Fibroblast of villous mesenchyme (primary cell): ENCODE measurements around the gene ABCA13. TPM values are rescaled to one million over a fixed set of nuclear protein-coding genes. Genes with fewer than 3 reads are reported as not detected.

Experiments
- DNase-seq: peaks from one replicate; pipeline ENCODE4 v3.0.0-alpha.2; 2010; ENCODE audit warnings: low read depth
- H3K4me3 ChIP-seq: 2 replicates; pipeline ENCODE4 v1.5.1; 2011; ENCODE audit warnings: low read depth, mild to moderate bottlenecking, low read length
- total RNA-seq: library from RNA; depleted of rRNA; stranded (reverse); fragments of >200 nt; gene quantifications from 2 replicates; pipeline ENCODE4 v1.2.3, GENCODE V29; 2012
- TF ChIP-seq, protein P1 (sequence below): IDR thresholded peaks from 2 replicates; pipeline ENCODE4 v1.5.1; 2012; ENCODE audit warnings: low read depth, mild to moderate bottlenecking, low read length; ENCODE audit not compliant: insufficient read depth

ABCA13 gene
- total RNA-seq, 1 donor: not detected

DNA sequence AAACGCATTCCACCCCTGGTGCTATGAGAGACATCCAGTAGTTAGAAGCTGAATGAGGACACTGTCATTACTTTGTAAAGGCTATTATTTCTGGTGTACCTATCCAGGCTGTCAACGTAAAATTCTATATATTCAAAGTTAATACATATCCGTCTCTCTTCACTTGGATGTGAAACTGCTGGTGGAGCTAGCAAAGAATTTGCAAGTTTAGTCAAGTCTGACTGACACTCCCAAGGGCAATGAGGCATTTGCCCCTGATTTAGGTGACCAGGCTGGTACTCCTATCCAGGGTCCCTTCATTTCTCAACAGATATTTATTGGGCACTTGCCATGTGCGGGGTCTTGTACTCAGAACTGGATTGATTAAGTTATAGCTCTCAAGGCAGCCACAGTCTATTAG lies 493.0 kb downstream of the ABCA13 start:
- TF ChIP-seq, protein P1, sequence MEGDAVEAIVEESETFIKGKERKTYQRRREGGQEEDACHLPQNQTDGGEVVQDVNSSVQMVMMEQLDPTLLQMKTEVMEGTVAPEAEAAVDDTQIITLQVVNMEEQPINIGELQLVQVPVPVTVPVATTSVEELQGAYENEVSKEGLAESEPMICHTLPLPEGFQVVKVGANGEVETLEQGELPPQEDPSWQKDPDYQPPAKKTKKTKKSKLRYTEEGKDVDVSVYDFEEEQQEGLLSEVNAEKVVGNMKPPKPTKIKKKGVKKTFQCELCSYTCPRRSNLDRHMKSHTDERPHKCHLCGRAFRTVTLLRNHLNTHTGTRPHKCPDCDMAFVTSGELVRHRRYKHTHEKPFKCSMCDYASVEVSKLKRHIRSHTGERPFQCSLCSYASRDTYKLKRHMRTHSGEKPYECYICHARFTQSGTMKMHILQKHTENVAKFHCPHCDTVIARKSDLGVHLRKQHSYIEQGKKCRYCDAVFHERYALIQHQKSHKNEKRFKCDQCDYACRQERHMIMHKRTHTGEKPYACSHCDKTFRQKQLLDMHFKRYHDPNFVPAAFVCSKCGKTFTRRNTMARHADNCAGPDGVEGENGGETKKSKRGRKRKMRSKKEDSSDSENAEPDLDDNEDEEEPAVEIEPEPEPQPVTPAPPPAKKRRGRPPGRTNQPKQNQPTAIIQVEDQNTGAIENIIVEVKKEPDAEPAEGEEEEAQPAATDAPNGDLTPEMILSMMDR: no peak
- no peak overlapping the region for H3K4me3 ChIP-seq
- no peak for DNase-seq

DNA sequence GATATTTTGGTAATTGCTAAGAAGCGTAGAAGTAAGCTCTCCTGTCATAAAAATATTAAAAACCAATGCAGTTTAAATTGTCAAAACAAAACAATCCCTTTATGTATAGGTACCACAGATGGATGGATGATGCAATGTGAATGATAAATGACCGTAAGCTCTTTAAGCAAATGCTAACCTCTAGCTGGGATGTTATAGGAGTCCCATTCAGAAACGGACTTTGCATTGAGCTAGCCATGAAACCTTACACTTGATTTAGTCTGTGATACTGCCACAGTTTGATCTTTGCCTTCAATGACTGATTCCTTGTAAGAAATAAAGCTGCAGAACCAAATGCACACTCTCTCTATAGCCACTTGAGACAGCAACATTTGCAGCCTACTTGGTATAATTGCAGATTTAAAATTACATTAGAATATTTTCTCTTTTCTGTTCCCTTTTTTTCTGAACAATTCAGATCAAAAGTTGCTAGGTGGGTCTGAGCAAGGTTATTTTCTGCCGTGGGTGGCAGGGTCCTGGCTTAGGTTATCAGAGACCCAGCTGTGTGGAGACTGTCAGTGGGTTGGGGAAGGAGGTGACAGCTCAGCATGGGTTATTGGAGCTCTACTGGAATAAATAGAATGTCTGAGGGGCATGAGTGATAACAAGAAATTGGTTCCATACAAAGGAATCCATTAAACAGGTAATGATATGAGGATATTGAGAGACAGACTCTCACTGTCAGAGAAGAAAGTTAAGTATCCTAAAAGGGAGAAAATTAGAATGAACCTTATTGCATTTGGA lies 494.3 kb downstream of the ABCA13 start:
- no peak overlapping the region for H3K4me3 ChIP-seq
- DNase-seq: no peak
- TF ChIP-seq, protein P1: no peak

DNA sequence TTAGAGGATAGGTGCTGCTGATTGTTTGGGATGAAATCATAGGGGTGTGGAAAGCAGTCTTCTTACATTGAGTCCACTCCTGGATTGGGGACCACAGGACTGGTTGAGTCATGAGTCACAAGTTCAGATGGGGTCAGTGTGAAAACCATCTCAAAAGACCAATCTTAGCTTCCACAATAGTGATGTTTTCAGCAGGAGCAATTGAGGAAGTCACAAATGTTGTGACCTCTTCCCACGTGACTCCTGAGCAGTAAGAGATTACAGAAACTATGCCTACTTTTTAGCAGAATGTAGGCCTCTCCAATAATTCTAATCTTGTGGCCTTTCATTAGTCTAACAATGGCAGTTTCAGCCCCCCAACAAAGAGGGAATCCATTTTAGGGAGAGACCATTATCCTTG lies 496.1 kb downstream of the ABCA13 start:
- TF ChIP-seq, protein P1: no peak
- no peak for DNase-seq
- no peak overlapping the region for H3K4me3 ChIP-seq

DNA sequence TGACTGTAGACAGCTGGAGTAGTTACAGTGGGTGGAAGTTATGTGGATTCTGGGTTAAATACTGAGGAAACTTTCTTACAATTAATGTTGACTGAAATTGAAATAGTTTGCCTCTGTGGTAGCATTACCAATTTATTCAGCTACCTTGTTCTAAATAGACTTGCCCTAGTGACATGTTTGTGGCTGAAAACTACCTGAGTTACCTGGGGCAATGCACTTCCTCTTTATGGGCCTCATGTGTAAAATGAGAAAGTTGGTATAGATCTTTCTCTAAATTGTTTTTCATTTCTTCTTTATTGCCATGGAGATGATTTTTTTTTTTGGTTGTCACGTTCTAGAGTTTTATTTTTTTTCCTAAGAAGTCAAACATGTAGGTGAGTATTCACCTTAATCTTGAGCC lies 500.4 kb downstream of the ABCA13 start:
- H3K4me3 ChIP-seq: no peak overlapping the region
- TF ChIP-seq, protein P1: no peak
- DNase-seq: no peak

DNA sequence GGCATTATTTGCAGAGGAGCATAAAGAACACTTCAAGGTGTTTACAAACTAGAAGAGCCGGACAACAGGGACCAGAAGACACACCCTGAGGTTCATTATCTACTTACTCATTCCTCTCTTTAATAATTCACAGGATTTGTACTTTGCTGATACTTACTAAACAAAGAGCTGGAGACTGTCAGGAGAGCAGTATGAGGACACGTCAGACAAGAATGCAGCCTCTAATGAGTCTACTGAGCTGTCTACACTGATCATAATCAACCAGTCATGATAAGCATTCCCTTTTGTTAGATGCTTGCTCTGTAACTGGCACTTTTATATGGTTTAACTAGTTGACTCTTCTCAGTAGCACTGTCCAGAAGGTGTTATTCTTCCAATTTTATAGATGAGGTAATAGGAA lies 509.7 kb downstream of the ABCA13 start:
- TF ChIP-seq, protein P1: no peak
- no peak overlapping the region for H3K4me3 ChIP-seq
- DNase-seq: no peak

DNA sequence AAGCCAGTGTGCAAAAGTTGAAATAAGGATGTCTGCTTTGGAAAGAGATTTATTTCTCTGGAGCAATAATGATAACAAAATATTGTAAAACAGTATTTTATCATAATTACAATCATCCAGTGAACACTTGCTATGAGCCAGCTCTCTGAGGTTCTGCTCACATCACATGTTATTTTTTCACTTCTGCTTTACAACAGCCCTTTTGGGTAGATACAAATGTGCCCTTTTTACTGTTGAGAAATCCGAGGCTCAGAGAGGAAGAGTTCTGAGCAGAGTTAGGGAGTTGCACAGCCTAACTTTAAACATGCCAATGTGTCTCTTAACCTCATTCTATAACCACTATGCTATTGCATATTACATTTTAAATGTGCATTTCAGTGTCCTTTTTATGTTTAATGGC lies 520.5 kb downstream of the ABCA13 start:
- no peak for DNase-seq
- H3K4me3 ChIP-seq: no peak overlapping the region
- TF ChIP-seq, protein P1: no peak

Other genes with a start within 250 kb of the ABCA13 start
- 0.32 and 0.43 TPM in 2 replicates for gene PKD1L1, start 223.0 kb upstream of the ABCA13 start, total RNA-seq
- 20.6 and 29.4 TPM in 2 replicates for gene HUS1, start 191.8 kb upstream of the ABCA13 start, total RNA-seq
- not detected in 2 replicates for gene SUN3, start 142.4 kb upstream of the ABCA13 start, total RNA-seq
- under 0.01 and 0.43 TPM in 2 replicates for gene C7orf57, start 135.9 kb upstream of the ABCA13 start, total RNA-seq
- 25.9 and 34.5 TPM in 2 replicates for gene UPP1, start 82.2 kb upstream of the ABCA13 start, total RNA-seq